MV-4-11 (cell line): Measurements from ENCODE around the gene SERHL2.
"Not testable (repeated sequence)": the region's sequence is repeated elsewhere in the genome, so short reads cannot be mapped to it uniquely, and the experiment has no call there.

Experiments
- DNase-seq: peaks from one replicate; lab custom pipeline; 2025; lab: John Stamatoyannopoulos, UW

Gene SERHL2

GRCh38 chr22:42574468-42574867 lies 20.7 kb downstream of the SERHL2 start:
- not testable (repeated sequence) for DNase-seq

- not testable (repeated sequence) for DNase-seq
These were observed 22.3 kb downstream of the SERHL2 start for GRCh38 chr22:42575996-42576574.

GRCh38 chr22:42577141-42577540 lies 23.4 kb downstream of the SERHL2 start:
- DNase-seq = not testable (repeated sequence)

GRCh38 chr22:42577623-42578240 lies 24.0 kb downstream of the SERHL2 start:
- DNase-seq = no peak

GRCh38 chr22:42580040-42580439 lies 26.3 kb downstream of the SERHL2 start:
- not testable (repeated sequence) for DNase-seq

- DNase-seq = not testable (repeated sequence)
These were observed 27.5 kb downstream of the SERHL2 start for GRCh38 chr22:42581194-42581761.

GRCh38 chr22:42581762-42582716 lies 28.3 kb downstream of the SERHL2 start:
- DNase-seq = peak; percentile 28

GRCh38 chr22:42582987-42583386 lies 29.2 kb downstream of the SERHL2 start:
- no peak for DNase-seq

GRCh38 chr22:42584364-42584940 lies 30.7 kb downstream of the SERHL2 start:
- DNase-seq = no peak

GRCh38 chr22:42585096-42585495 lies 31.3 kb downstream of the SERHL2 start:
- no peak for DNase-seq

- peak; percentile 48 for DNase-seq
These were observed 32.6 kb downstream of the SERHL2 start for GRCh38 chr22:42586381-42586780.

GRCh38 chr22:42587588-42588175 lies 33.9 kb downstream of the SERHL2 start:
- peak; percentile 89 for DNase-seq

- no peak for DNase-seq
These were observed 38.2 kb downstream of the SERHL2 start for GRCh38 chr22:42591987-42592386.

GRCh38 chr22:42595434-42595833 lies 41.7 kb downstream of the SERHL2 start:
- DNase-seq = no peak

- no peak for DNase-seq
These were observed 42.6 kb downstream of the SERHL2 start for GRCh38 chr22:42596336-42596735.

- DNase-seq = peak; percentile 11
These were observed 43.2 kb downstream of the SERHL2 start for GRCh38 chr22:42596863-42597530.

GRCh38 chr22:42601879-42602465 lies 48.2 kb downstream of the SERHL2 start:
- DNase-seq = no peak

- DNase-seq = no peak
These were observed 48.7 kb downstream of the SERHL2 start for GRCh38 chr22:42602470-42602869.

- no peak for DNase-seq
These were observed 49.7 kb downstream of the SERHL2 start for GRCh38 chr22:42603427-42603826.

GRCh38 chr22:42604403-42604802 lies 50.6 kb downstream of the SERHL2 start:
- DNase-seq = no peak

- not testable (repeated sequence) for DNase-seq
These were observed 53.9 kb downstream of the SERHL2 start for GRCh38 chr22:42607641-42608040.
